A375 (cell line): Measurements from ENCODE around the gene CERCAM. TPM values are rescaled to one million over a fixed set of nuclear protein-coding genes. Genes with fewer than 3 reads are reported as not detected.

Experiments
- total RNA-seq: library from RNA; depleted of rRNA; stranded (reverse); fragments of >200 nt; shearing (Covaris generic); gene quantifications from 2 replicates; pipeline ENCODE4 v1.2.3, GENCODE V29; 2014; rRNA removed

Gene CERCAM, protein sequence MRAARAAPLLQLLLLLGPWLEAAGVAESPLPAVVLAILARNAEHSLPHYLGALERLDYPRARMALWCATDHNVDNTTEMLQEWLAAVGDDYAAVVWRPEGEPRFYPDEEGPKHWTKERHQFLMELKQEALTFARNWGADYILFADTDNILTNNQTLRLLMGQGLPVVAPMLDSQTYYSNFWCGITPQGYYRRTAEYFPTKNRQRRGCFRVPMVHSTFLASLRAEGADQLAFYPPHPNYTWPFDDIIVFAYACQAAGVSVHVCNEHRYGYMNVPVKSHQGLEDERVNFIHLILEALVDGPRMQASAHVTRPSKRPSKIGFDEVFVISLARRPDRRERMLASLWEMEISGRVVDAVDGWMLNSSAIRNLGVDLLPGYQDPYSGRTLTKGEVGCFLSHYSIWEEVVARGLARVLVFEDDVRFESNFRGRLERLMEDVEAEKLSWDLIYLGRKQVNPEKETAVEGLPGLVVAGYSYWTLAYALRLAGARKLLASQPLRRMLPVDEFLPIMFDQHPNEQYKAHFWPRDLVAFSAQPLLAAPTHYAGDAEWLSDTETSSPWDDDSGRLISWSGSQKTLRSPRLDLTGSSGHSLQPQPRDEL
- total RNA-seq: 32.1 and 32.5 TPM in 2 replicates

DNA sequence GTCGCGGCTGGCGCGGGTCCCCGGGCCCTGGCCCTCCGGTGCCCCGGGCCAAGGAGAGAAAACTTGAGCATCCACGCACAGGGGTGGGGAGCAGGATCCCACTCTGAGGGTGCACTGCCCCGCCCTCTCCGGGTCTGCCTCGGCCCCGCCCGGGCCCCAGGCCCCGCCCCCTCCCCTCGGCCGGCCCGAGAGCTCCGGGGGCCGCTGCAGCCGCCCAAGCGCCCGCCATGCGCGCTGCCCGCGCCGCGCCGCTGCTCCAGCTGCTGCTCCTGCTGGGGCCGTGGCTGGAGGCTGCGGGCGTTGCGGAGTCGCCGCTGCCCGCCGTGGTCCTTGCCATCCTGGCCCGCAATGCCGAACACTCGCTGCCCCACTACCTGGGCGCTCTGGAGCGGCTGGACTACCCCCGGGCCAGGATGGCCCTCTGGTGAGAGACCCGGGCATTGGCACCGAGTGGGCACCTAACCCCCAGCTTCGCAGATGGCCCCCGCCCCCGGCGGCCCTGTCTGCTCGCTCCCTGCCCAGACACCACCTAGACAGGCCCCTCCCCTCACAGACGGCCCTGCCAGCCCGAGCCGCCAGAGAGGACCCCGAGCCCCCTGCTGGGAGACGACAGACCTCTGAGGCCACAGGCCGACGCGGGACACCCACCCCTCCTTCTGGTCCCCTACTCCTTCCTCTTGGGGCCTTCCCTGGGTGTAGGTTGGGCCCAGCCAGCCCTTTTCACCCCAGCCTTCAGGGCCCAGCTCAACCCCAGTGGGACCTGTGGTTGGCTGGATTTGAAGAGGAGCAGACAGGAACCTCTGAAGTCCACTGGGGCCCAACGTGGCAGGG, at the start of gene CERCAM:
TSS of gene CERCAM (plus strand) at position 207 of the 831 bp plus-strand sequence. CDS start at position 228, 21 bp downstream.

DNA sequence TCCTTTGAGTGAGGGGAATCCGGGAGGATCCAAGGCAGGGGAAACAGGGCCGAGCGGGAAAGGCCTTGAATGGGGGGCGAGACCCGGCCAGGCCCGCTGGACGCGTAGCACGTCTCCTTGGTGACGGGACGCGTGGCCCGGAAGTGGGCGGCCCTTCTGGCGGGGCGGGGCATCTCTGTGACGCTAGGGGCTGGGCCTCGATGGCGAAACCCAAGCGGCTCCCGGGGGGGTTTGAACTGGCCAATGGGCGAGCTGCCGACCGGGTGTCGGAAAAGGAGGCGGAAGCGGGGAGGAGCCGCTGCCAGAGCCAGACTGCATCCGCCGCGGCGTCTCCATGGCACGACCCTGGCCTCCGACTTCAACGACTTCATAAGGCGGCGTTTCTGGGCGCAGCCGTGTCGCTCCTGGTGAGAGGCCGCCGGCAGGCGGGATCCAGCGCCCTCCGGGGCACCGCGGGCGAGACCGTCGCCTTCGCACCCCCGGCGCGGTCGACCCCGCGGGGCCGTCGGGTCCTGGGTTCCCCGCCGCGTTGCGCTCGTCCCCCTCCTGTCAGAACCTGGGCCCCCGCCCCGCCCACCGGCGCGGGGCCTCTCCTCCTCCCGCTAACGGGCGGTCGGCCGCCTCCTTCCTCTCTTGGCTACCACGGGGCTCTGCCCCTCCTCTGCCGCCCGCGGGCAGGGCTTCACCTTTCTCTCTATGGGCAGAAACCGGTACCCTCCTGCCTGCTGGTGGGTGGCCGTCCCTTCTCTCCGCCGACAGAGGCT, 35.4 kb downstream of the CERCAM start, which contains the start of gene ODF2:
TSS of gene ODF2 (plus strand) at position 158 of the 764 bp plus-strand sequence. CDS start at position 244, 86 bp downstream.

Other genes starting within 250 kb of the CERCAM start
- 71.0 and 84.0 TPM in 2 replicates for gene CIZ1, start 229.3 kb upstream of the CERCAM start, total RNA-seq
- 43.2 and 45.4 TPM in 2 replicates for gene DNM1, start 217.5 kb upstream of the CERCAM start, total RNA-seq
- gene GOLGA2, start 144.8 kb upstream of the CERCAM start, total RNA-seq: 95.8 and 117 TPM in 2 replicates
- 47.0 and 53.1 TPM in 2 replicates for gene SWI5, start 144.6 kb upstream of the CERCAM start, total RNA-seq
- 43.4 and 51.6 TPM in 2 replicates for gene TRUB2, start 98.4 kb upstream of the CERCAM start, total RNA-seq
- gene COQ4, start 98.0 kb upstream of the CERCAM start, total RNA-seq: 53.9 and 56.4 TPM in 2 replicates
- gene SLC27A4, start 80.3 kb upstream of the CERCAM start, total RNA-seq: 24.0 and 24.8 TPM in 2 replicates
- gene URM1, start 49.5 kb upstream of the CERCAM start, total RNA-seq: 79.1 and 80.8 TPM in 2 replicates
- gene ODF2, start 35.1 kb downstream of the CERCAM start, total RNA-seq: 68.3 and 78.2 TPM in 2 replicates
- 52.9 and 54.4 TPM in 2 replicates for gene GLE1, start 83.9 kb downstream of the CERCAM start, total RNA-seq
- gene SPTAN1, start 131.7 kb downstream of the CERCAM start, total RNA-seq: 207 and 225 TPM in 2 replicates
- gene DYNC2I2, start 236.0 kb downstream of the CERCAM start, total RNA-seq: 179 and 221 TPM in 2 replicates